CD4-positive, alpha-beta T cell treated with Interferon gamma for 1 hour (primary cell): ENCODE data around the gene ABLIM1.

Experiments
- DNase-seq: peaks from one replicate; pipeline ENCODE4 v3.0.0-alpha.2; 2020

Gene ABLIM1

GRCh38 chr10:114436941-114437340 lies 221.1 kb downstream of the ABLIM1 start:
- no peak for DNase-seq

GRCh38 chr10:114432566-114433093 lies 225.4 kb downstream of the ABLIM1 start:
- no peak for DNase-seq

GRCh38 chr10:114431414-114432135 lies 226.5 kb downstream of the ABLIM1 start:
- DNase-seq: no peak

GRCh38 chr10:114430688-114431413 lies 227.2 kb downstream of the ABLIM1 start:
- no peak for DNase-seq

DNA sequence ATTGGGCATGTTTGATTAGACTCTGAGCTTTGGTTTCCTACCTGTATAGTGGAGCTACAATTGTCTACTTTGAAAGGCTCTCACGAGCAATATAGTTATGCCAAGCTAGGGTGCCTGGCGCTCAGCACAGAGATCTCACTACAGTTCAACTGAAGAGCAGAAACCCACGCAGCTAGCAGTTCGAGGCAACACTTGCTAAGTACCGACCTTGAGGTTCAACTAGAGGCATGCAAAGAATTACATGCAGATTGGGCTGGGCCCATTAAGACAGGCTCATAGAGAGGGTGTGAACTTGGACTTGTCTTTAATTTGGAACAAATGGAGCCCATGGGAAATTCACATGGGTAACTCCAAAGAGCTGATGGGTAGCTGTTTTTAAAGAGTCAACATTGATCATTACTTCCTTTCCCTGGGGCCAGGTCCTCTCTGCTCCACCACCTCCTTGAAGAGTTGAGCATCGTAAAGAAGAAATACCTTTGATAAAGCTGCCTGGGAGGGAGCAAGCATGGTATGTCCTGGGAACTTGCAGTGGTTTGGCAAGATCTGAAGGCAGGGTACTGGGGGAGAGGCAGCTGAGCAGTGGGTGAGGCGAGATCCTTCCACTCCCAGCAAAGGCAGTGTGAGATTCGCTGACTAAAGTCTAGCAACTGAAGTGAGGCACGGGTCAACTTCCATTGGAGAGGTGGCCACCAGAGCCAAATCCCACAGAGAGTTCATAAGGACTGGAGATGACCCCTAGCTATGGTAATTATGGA lies 228.3 kb downstream of the ABLIM1 start:
- DNase-seq: no peak

- DNase-seq: no peak
Observed at GRCh38 chr10:114427124-114427852, 230.8 kb downstream of the ABLIM1 start.

- no peak for DNase-seq
Observed at GRCh38 chr10:114426476-114426875, 231.6 kb downstream of the ABLIM1 start.

DNA sequence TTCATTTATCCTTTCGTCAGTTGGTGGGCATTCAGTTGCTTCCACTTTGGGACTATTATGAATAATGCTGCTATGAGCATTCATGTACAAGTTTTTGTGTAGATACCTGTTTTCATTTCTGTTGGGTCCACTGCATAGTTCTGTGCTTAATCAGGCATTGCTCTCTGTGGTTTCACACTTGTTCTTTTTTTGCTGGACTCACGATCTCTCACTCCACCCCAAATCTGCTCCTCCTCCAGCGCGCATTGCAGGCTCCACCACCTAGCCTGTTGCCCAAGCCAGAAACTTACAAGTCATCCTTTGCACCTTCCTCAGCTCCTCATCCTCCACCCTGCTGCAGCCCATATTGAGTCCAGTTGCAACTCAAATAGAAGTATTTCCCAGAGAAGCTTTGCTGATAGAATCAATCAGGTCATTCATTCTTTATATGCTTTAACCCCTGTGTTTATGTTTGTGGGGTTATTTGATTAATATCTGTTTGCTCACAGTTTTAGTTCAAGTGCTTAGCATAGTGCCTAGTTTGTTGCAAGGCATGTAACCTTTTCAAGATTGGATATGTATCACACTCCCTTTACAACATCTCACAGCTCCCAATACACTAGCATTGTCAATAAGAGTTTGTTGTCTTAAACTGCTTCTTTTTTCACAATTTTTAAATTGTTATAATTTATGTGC lies 237.1 kb downstream of the ABLIM1 start:
- DNase-seq: no peak

GRCh38 chr10:114418109-114418508 lies 240.0 kb downstream of the ABLIM1 start:
- DNase-seq: no peak

DNA sequence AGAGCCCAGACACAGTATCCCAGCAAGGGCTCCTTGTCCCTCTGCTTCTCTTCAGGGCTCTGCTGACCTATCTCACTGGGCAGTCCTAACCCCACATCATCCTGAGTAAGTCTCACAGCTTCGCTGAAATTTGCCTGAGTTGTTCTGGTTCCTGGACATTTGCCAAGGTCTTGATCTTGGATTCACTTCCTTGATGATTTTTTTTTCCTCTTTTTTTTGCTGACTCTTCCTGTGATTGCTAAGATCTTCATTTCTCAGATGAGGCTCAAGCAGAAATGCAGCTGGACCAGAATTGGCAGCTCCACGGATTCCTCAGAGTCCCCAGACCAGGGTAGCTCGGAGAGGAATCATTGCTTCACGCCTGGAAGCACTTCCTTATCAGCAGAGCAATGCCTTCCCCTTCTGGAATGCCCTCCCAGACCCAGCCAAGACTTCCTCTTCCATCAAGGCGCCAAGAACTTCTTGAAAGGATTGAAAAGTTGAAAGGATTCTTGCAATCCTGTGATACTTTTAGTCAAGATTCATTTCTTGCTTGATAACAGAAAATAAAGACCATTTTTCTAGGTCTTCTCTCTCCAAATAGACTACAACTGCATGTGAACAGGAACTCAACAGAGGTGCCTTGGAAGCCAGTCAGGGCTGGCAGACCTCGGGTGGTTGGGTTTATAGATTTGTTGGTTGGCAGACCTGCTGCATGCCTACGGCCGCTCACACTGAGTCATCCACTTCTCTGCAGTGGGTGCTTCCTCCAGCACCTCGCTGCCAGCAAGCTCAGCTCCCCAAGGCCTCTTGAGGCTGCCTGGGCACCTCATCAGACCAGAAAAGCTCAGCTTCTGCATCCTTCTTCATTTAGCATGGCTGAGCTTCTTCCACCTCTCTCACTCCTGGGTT lies 244.9 kb downstream of the ABLIM1 start:
- DNase-seq: no peak

DNA sequence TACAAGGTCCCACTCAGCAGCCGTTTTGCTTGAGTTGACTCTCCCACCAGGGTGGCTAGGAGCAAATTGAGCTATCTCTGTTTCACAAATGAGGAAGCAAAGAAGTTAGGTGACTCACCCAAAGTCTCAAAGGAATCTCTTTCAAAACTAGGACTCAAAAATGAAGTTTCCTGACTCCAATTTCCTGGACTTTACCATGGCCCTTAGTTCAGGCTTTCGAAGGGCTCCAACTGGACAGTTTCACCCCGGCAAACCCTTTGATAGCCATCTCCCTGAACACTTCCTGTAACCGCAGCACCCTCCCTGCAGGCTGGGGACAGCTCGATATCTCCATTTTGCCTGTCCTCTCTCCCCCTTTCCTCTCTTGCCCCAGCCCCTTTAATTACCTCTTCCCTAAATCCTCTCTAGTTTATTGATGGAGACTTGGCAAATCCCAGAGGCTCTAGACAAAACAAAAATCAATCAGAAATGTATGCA lies 249.1 kb downstream of the ABLIM1 start:
- DNase-seq: no peak

DNA sequence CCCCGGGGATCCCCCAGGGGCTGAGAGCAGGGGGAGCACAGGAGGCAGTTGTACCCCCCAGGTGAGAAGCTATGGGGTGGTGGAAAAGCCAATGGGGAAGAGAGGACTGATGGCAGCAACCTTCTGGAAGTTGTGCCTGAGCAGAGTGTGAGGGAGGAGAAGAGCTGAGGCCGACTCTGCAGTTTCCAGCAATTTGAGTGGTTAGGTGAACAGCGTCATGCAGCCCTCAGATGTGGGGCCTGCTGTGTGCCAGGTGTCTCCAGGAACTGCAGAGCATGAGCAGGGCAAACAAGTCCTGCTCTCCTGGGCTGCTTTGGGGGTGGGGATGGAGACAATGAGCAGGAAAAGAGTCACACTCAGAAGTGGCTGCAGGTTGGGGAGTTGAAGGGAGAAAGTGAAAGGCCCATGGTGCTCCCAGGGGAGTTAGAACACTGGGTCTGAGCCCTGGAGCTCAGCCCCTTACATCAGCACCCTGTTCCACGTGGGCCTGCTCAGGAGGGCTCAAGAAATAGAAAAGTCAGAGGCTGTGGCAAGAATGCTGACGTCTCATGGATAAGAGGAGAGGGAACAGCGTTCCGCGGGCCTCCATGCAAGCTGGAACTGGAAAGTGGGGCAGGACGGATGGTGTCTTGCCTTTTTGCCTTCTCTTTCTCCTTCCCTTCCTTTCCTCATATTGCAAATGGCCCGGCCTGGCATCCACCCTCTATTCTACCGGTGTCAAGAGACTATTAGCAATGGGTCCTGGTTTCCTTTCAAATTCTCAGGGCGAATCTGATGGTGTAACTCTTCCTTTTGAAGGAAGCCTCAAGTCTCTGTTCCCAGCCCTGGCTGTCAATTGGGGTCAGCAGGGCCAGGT lies 249.7 kb downstream of the ABLIM1 start:
- no peak for DNase-seq

DNA sequence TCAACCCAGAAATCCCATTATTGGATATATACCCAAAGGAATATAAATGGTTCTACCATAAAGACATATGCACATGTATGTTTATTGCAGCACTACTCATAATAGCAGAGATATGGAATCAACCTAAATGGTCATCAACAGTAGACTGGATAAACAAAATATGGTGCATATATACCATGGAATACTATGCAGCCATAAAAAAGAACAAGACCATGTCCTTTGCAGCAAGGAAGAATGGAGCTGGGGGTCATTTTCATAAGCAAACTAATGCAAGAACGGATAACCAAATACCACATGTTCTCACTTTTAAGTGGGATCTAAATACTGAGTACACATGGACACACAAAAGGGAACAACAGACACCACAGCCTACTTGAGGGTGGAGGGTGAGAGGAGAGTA lies 251.6 kb downstream of the ABLIM1 start:
- DNase-seq: no peak

DNA sequence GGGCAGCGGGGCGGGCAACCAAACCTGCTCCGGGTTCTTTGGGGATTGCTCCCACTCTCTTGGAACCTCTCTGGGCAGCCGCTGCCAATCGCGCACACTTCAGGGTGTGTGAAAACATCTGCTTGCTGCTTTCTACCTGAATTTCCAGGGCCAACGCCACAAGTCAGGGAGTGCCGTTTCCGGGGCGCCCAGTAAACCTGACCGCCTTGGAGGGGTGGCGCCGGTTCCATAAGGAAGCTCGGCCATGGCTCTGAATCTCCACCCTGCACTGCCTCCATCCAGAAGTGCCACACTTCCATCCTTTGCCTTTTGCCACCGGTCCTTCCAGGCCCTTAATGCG lies 253.1 kb downstream of the ABLIM1 start:
- no peak for DNase-seq

DNA sequence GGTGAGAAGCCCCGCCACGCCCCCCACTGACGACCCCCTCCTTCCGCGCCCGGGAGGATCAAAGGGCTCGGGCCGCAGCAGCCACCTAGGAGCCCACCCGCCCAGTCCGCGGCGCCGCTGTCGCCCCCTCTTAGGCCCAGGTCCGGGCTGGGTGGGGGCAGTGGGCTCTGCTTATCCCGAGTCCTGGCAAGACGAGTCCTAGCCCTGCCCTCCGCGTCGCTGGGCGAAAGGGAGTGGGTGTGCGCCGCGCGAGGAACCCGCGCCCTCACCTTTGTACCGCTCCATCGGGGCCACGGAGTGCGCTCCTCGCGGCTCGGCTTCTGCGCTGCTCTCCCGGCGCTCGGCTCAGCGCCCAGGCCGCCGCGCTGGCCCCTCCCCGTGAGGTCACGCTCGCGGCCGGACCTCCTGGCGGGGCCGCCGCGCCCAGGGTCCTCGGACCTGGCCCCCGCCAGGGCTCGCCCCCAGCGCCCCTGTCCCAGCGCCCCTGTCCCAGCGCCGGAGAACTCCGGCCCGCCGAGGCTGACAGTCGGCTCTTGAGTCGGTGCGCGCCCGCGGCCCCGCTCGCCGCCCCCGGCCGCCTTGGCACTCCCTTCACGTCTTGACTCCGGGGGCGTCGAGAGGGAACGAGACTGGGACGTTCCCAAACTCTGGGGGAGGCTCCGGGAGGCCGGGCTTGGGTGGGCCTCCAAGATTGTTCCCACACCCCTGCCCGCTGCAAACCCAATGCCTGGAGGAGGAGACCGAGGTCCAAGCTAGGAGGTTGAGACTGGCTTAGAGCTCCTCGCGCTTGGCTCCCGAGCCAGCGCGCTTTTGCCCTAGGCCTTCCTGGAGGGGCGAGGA lies 253.7 kb downstream of the ABLIM1 start, which contains the start of gene AFAP1L2:
Gene AFAP1L2 (minus strand): TSS at position 332 of the 840 bp plus-strand sequence. CDS start 47 bp downstream, at position 285.
- DNase-seq: no peak

DNA sequence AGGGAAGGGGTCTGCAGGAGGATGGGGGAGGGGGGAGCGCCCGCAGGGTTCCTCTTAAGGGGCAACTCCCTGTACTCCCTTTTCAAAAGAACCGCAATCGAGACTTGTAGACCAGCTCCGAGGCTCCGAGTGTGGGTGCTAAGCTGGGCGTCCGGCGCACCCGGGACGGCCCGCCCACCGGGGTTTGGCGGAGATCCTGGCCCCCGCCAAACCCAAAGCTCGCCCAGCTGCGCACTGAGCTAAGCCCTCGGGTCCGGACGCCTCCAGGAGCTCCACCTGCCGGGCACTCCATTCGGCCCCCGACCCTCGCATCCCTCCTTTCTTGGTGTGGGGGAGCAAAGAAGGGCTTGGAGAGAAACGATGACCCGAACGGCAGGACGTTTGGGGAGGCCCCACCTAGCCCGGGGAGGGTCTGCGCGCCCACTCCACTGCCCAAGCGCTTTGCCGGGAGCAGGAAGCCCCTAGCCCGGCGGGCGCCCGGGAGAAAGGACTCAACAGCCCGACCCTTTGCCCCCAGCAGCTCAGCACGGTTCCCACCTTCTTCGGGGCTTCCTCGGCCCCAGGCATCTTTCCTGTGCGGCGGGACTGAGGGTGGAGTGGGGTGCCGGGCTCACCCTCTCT lies 254.4 kb downstream of the ABLIM1 start:
- DNase-seq: no peak

GRCh38 chr10:114402871-114403540 lies 255.1 kb downstream of the ABLIM1 start:
- no peak for DNase-seq

DNA sequence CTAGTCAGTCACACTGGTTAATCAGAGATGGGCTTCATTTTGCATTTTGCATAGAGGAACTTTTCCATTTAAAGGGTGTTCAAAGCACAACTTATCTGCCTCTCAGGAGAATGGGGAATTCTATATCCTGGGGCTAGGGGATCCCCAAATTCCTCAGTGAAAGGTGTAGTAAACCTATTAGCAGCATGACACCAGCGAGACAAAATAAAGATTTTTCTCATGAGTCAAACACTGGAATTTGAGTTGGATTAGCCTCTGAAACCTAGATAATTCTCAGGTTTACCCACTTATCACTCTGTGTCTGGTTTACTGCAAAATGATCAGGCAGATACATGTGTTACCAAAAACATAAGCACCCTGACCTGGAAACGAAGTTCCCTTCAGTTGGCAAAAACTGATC lies 255.8 kb downstream of the ABLIM1 start:
- DNase-seq: no peak
